Measurements from ENCODE around the gene BABAM2.

BABAM2 gene

DNA sequence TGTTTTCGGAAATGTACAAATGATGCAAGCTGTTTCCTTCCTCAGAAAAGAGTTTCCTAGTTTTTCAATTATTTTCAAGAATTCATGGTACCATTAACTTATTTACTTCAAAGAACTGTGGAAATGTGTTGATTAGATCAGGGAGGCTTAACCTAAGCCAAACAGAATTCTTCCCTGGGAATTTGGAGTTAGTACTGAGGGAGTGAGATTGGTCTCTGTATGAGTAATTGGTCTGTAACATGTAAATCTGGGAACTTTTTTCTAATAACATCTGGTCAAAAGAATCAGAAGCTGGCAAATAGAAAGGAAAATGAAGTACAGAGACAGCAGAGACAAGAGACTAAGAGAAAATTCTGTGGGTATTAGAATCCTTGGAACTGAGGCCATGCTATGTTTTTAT is 145.8 kb downstream of the BABAM2 start:
- no peak for DNase-seq
- Histone ChIP-seq H3K9me3 (ENCODE audit: control extremely low read depth in 1 of 5, control insufficient read depth in 4 of 5, insufficient read depth in 2 of 5, low read depth in 1 of 5, low read length in 4 of 5) (no peaks in the 10 kb centered on the region), H3K4me3 (ENCODE audit: control insufficient read depth in 1 of 7, extremely low read depth in 1 of 7, insufficient read depth in 4 of 7, low read depth in 2 of 7, low read length in 6 of 7) (no peak overlapping the region), H3K27me3 (replicated peaks in 2 of 5; ENCODE audit: control insufficient read depth in 4 of 5, insufficient read depth in 5 of 5, low read length in 4 of 5) (no peaks in the 10 kb centered on the region), H3K27ac (ENCODE audit: insufficient read depth in 1 of 2, low read depth in 1 of 2, low read length in 2 of 2, poor library complexity in 1 of 2, severe bottlenecking in 2 of 2) (no peak overlapping the region), H3K4me1 (ENCODE audit: control extremely low read depth in 1 of 4, control insufficient read depth in 4 of 4, insufficient read depth in 4 of 4, low read length in 3 of 4) (peaks cover 3 to 13% (median 6%) of the 10 kb centered on the region in 4 experiments), H3K36me3 (ENCODE audit: control insufficient read depth in 4 of 4, insufficient read depth in 4 of 4, low read length in 3 of 4) (no peaks in the 10 kb centered on the region)
- CTCF ChIA-PET: no interaction called here
- no CpG with 5 or more reads among the region's 1 CpG for WGBS (ENCODE audit: insufficient coverage)
- POLR2A ChIA-PET: no interaction called here

DNA sequence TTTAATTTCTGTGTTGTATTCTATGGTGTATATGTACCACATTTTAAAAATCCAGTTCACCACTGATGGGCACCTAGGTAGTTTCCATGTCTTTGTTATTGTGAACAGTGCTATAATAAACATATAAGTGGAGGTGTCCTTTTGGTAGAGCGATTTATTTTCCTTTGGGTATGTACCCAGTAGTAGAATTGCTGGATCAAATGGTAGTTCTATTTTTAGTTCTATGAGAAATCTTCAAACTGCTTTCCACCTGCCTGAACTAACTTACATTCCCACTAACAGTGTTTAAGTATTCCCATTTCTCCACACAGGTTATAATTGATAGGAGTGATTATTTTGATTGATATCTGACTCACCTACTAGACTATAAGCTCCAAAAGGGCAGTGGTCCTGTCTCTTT is 148.2 kb downstream of the BABAM2 start:
- Histone ChIP-seq H3K27ac (ENCODE audit: insufficient read depth in 1 of 2, low read depth in 1 of 2, low read length in 2 of 2, poor library complexity in 1 of 2, severe bottlenecking in 2 of 2) (no peak overlapping the region), H3K4me1 (ENCODE audit: control extremely low read depth in 1 of 4, control insufficient read depth in 4 of 4, insufficient read depth in 4 of 4, low read length in 3 of 4) (peaks cover 3 to 13% (median 6%) of the 10 kb centered on the region in 4 experiments), H3K36me3 (ENCODE audit: control insufficient read depth in 4 of 4, insufficient read depth in 4 of 4, low read length in 3 of 4) (no peaks in the 10 kb centered on the region), H3K27me3 (replicated peaks in 2 of 5; ENCODE audit: control insufficient read depth in 4 of 5, insufficient read depth in 5 of 5, low read length in 4 of 5) (no peaks in the 10 kb centered on the region), H3K9me3 (ENCODE audit: control extremely low read depth in 1 of 5, control insufficient read depth in 4 of 5, insufficient read depth in 2 of 5, low read depth in 1 of 5, low read length in 4 of 5) (no peaks in the 10 kb centered on the region), H3K4me3 (ENCODE audit: control insufficient read depth in 1 of 7, extremely low read depth in 1 of 7, insufficient read depth in 4 of 7, low read depth in 2 of 7, low read length in 6 of 7) (no peak overlapping the region)
- ChIA-PET POLR2A (no interaction called here), CTCF (interaction anchor here (1.0 to 1.1 kb wide), 2 partner anchors 157 to 377 kb away, joined by 3 read pairs; no protein-coding TSS in a partner anchor)
- WGBS (ENCODE audit: insufficient coverage): no CpG with 5 or more reads among the region's 1 CpG
- no peak for DNase-seq

DNA sequence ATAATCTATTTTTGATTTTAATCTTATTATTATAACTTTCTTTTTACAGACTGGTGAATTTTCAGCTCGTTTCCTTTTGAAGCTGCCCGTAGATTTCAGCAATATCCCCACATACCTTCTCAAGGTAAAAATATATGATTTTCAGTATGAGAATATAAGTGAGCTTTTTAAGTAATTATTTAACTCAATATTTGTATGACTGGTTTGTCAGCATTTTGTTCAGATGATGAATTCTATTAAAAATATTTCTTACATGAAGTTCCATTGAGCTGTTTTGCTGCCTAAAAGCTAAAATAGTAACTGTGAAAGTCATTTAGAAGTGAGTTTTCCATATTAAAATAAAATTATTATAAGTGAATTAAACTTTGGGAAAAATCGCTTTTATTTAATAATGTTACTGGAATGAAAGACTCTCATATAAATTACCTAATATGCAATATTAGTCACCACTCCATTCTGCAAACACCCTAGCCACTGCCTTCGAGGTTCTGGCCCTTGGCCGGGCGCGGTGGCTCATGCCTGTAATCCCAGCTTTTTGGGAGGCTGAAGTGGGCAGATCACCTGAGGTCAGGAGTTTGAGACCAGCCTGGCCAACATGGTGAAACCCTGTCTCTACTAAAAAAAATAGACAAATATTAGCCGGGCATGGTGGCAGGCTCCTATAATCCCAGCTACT is 155.3 kb downstream of the BABAM2 start:
- Histone ChIP-seq H3K36me3 (ENCODE audit: control insufficient read depth in 4 of 4, insufficient read depth in 4 of 4, low read length in 3 of 4) (no peaks in the 10 kb centered on the region), H3K4me3 (ENCODE audit: control insufficient read depth in 1 of 7, extremely low read depth in 1 of 7, insufficient read depth in 4 of 7, low read depth in 2 of 7, low read length in 6 of 7) (no peak overlapping the region), H3K27me3 (replicated peaks in 2 of 5; ENCODE audit: control insufficient read depth in 4 of 5, insufficient read depth in 5 of 5, low read length in 4 of 5) (no peaks in the 10 kb centered on the region), H3K4me1 (ENCODE audit: control extremely low read depth in 1 of 4, control insufficient read depth in 4 of 4, insufficient read depth in 4 of 4, low read length in 3 of 4) (peaks cover 0 to 10% (median 6%) of the 10 kb centered on the region in 4 experiments), H3K9me3 (ENCODE audit: control extremely low read depth in 1 of 5, control insufficient read depth in 4 of 5, insufficient read depth in 2 of 5, low read depth in 1 of 5, low read length in 4 of 5) (no peaks in the 10 kb centered on the region), H3K27ac (ENCODE audit: insufficient read depth in 1 of 2, low read depth in 1 of 2, low read length in 2 of 2, poor library complexity in 1 of 2, severe bottlenecking in 2 of 2) (no peak overlapping the region)
- ChIA-PET CTCF (no interaction called here), POLR2A (no interaction called here)
- WGBS (ENCODE audit: insufficient coverage): 100% methylated on average over 5 of the region's 8 CpGs
- DNase-seq: no peak

DNA sequence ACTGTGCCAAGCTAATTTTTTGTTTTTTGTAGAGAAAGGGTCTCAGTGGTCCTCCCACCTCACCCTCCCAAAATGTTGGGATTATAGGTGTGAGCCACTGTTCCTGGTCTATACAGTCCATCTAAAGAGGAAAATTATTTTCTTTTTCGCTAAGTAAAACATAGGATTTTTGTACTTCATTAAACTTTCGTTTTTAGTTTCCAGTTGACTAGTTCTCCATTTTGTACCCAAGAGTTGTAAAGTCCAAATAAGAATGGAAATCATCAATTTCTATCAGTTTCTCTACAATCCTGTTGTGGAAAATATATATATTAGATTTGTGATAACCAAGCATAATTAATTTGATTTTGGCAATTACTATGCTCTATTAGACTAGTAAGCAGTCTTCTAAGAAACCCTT is 156.4 kb downstream of the BABAM2 start:
- no peaks in the 10 kb centered on the region for H3K9me3 ChIP-seq (ENCODE audit: control extremely low read depth in 1 of 5, control insufficient read depth in 4 of 5, insufficient read depth in 2 of 5, low read depth in 1 of 5, low read length in 4 of 5)
- no peak overlapping the region for H3K4me3 ChIP-seq (ENCODE audit: control insufficient read depth in 1 of 7, extremely low read depth in 1 of 7, insufficient read depth in 4 of 7, low read depth in 2 of 7, low read length in 6 of 7)
- no peak for DNase-seq
- no peak overlapping the region for H3K27ac ChIP-seq (ENCODE audit: insufficient read depth in 1 of 2, low read depth in 1 of 2, low read length in 2 of 2, poor library complexity in 1 of 2, severe bottlenecking in 2 of 2)
- peaks cover 0 to 10% (median 6%) of the 10 kb centered on the region in 4 experiments for H3K4me1 ChIP-seq (ENCODE audit: control extremely low read depth in 1 of 4, control insufficient read depth in 4 of 4, insufficient read depth in 4 of 4, low read length in 3 of 4)
- 100% methylated on average over 1 of the region's 2 CpGs for WGBS (ENCODE audit: insufficient coverage)
- no peaks in the 10 kb centered on the region for H3K36me3 ChIP-seq (ENCODE audit: control insufficient read depth in 4 of 4, insufficient read depth in 4 of 4, low read length in 3 of 4)
- POLR2A ChIA-PET: no interaction called here
- H3K27me3 ChIP-seq (replicated peaks in 2 of 5; ENCODE audit: control insufficient read depth in 4 of 5, insufficient read depth in 5 of 5, low read length in 4 of 5): no peaks in the 10 kb centered on the region
- CTCF ChIA-PET: no interaction called here

DNA sequence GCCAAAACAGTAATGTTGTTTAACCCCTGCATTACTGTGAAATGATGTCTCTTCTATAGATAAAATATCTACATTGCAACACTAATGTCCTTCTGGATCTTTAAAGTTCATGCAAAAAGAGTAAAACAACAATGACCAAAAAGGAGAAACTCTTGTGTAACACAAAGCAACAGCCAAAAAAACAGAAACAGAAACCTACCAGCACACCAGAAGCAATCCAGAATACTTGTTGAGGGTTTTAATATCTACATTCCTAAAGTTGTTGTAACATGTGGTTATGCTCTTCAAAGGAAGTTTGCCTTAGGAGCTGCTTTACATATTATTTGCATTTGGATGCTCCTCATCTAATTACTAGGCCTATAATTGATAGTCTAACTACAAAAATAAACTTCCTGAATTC is 157.2 kb downstream of the BABAM2 start:
- H3K27ac ChIP-seq (ENCODE audit: insufficient read depth in 1 of 2, low read depth in 1 of 2, low read length in 2 of 2, poor library complexity in 1 of 2, severe bottlenecking in 2 of 2): no peak overlapping the region
- CTCF ChIA-PET: no interaction called here
- peaks cover 0 to 10% (median 6%) of the 10 kb centered on the region in 4 experiments for H3K4me1 ChIP-seq (ENCODE audit: control extremely low read depth in 1 of 4, control insufficient read depth in 4 of 4, insufficient read depth in 4 of 4, low read length in 3 of 4)
- POLR2A ChIA-PET: no interaction called here
- no peaks in the 10 kb centered on the region for H3K27me3 ChIP-seq (replicated peaks in 2 of 5; ENCODE audit: control insufficient read depth in 4 of 5, insufficient read depth in 5 of 5, low read length in 4 of 5)
- H3K4me3 ChIP-seq (ENCODE audit: control insufficient read depth in 1 of 7, extremely low read depth in 1 of 7, insufficient read depth in 4 of 7, low read depth in 2 of 7, low read length in 6 of 7): no peak overlapping the region
- no peaks in the 10 kb centered on the region for H3K9me3 ChIP-seq (ENCODE audit: control extremely low read depth in 1 of 5, control insufficient read depth in 4 of 5, insufficient read depth in 2 of 5, low read depth in 1 of 5, low read length in 4 of 5)
- DNase-seq: peak in 2 of 3 donors; percentile 34 to 36
- H3K36me3 ChIP-seq (ENCODE audit: control insufficient read depth in 4 of 4, insufficient read depth in 4 of 4, low read length in 3 of 4): peaks cover 0 to 1% (median 0%) of the 10 kb centered on the region in 4 experiments

DNA sequence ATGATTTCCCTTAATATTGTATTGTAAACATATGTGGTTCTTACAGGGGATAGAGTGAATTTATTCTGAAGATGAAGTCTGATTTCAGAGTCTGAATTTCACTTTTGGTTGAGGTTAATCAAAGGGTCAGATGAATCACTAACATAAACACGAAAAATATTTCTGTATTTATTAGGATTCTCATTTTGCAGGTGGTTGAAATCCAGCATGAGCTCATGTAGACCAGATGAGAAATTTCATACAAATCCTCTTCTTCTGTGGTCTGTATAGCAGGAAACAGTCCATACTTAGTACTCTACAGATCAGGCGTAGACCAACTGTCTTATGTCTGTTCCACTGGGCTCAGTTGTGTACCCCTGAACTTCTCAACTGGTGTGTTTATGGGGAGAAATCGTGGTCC is 157.8 kb downstream of the BABAM2 start:
- H3K9me3 ChIP-seq (ENCODE audit: control extremely low read depth in 1 of 5, control insufficient read depth in 4 of 5, insufficient read depth in 2 of 5, low read depth in 1 of 5, low read length in 4 of 5): no peaks in the 10 kb centered on the region
- DNase-seq: no peak
- H3K4me3 ChIP-seq (ENCODE audit: control insufficient read depth in 1 of 7, extremely low read depth in 1 of 7, insufficient read depth in 4 of 7, low read depth in 2 of 7, low read length in 6 of 7): no peak overlapping the region
- H3K4me1 ChIP-seq (ENCODE audit: control extremely low read depth in 1 of 4, control insufficient read depth in 4 of 4, insufficient read depth in 4 of 4, low read length in 3 of 4): peaks cover 0 to 10% (median 6%) of the 10 kb centered on the region in 4 experiments
- POLR2A ChIA-PET: no interaction called here
- 100% methylated on average over 1 of the region's 3 CpGs for WGBS (ENCODE audit: insufficient coverage)
- CTCF ChIA-PET: no interaction called here
- H3K36me3 ChIP-seq (ENCODE audit: control insufficient read depth in 4 of 4, insufficient read depth in 4 of 4, low read length in 3 of 4): peaks cover 0 to 2% (median 0%) of the 10 kb centered on the region in 4 experiments
- H3K27ac ChIP-seq (ENCODE audit: insufficient read depth in 1 of 2, low read depth in 1 of 2, low read length in 2 of 2, poor library complexity in 1 of 2, severe bottlenecking in 2 of 2): no peak overlapping the region
- no peaks in the 10 kb centered on the region for H3K27me3 ChIP-seq (replicated peaks in 2 of 5; ENCODE audit: control insufficient read depth in 4 of 5, insufficient read depth in 5 of 5, low read length in 4 of 5)

DNA sequence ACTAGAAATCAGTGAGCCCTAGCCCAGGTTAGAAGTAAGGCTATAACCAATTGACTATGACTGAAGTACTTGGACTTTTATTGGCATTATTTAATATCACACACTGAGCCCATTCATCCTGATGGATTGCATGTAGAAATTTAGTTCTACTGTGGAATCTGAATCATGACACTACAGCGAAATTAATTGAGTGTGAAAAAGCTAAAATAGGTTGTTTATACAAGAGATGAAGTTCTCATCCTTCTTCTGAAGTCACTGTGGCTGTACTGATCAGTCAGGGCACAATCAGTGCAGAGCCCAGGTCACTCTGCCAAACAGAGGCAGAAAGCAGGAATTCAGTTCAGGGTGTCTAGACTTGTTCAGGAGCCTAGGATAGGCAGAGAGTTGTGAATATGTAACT is 158.9 kb downstream of the BABAM2 start:
- CTCF ChIA-PET: no interaction called here
- POLR2A ChIA-PET: no interaction called here
- H3K36me3 ChIP-seq (ENCODE audit: control insufficient read depth in 4 of 4, insufficient read depth in 4 of 4, low read length in 3 of 4): peaks cover 0 to 2% (median 0%) of the 10 kb centered on the region in 4 experiments
- H3K9me3 ChIP-seq (ENCODE audit: control extremely low read depth in 1 of 5, control insufficient read depth in 4 of 5, insufficient read depth in 2 of 5, low read depth in 1 of 5, low read length in 4 of 5): no peaks in the 10 kb centered on the region
- no CpG with 5 or more reads among the region's 1 CpG for WGBS (ENCODE audit: insufficient coverage)
- DNase-seq: no peak
- H3K4me3 ChIP-seq (ENCODE audit: control insufficient read depth in 1 of 7, extremely low read depth in 1 of 7, insufficient read depth in 4 of 7, low read depth in 2 of 7, low read length in 6 of 7): no peak overlapping the region
- H3K4me1 ChIP-seq (ENCODE audit: control extremely low read depth in 1 of 4, control insufficient read depth in 4 of 4, insufficient read depth in 4 of 4, low read length in 3 of 4): peaks cover 0 to 10% (median 6%) of the 10 kb centered on the region in 4 experiments
- H3K27me3 ChIP-seq (replicated peaks in 2 of 5; ENCODE audit: control insufficient read depth in 4 of 5, insufficient read depth in 5 of 5, low read length in 4 of 5): no peaks in the 10 kb centered on the region
- no peak overlapping the region for H3K27ac ChIP-seq (ENCODE audit: insufficient read depth in 1 of 2, low read depth in 1 of 2, low read length in 2 of 2, poor library complexity in 1 of 2, severe bottlenecking in 2 of 2)

Data from common myeloid progenitor, CD34-positive (primary cell).